ENCODE results near the gene GRM7.

DNA sequence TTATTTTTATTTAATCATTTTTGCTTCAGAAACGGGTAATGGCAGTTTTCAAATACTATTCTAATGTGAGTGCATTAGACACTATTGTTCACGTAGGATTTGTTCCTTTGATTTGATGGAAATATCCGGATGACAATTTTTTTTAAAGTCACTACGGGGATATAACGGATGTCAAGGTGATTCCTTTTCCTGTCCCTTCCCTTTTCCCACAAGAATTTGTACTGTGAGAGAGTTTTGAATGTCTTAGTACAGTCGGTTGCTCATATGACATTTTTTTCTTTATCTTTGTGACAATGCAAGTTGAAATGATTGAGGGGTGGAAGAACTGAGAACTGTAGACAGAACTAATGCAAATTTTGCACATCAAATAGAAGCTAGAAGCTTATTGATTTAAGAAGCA, 209.5 kb downstream of the GRM7 start:
- TF ChIP-seq, protein P1, sequence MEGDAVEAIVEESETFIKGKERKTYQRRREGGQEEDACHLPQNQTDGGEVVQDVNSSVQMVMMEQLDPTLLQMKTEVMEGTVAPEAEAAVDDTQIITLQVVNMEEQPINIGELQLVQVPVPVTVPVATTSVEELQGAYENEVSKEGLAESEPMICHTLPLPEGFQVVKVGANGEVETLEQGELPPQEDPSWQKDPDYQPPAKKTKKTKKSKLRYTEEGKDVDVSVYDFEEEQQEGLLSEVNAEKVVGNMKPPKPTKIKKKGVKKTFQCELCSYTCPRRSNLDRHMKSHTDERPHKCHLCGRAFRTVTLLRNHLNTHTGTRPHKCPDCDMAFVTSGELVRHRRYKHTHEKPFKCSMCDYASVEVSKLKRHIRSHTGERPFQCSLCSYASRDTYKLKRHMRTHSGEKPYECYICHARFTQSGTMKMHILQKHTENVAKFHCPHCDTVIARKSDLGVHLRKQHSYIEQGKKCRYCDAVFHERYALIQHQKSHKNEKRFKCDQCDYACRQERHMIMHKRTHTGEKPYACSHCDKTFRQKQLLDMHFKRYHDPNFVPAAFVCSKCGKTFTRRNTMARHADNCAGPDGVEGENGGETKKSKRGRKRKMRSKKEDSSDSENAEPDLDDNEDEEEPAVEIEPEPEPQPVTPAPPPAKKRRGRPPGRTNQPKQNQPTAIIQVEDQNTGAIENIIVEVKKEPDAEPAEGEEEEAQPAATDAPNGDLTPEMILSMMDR (conservative IDR thresholded peaks at IDR 0.05; ENCODE audit: low read depth in 2 of 2), result no peak
- TF ChIP-seq POLR2AphosphoS5 (IDR thresholded peaks at IDR 0.05; ENCODE audit: low read depth) (no peak), EZH2 (IDR thresholded peaks at IDR 0.05; ENCODE audit: low read depth, unreplicated experiment) (no peak), NANOG (IDR thresholded peaks at IDR 0.05; ENCODE audit: borderline replicate concordance) (no peak), ZNF114 (CRISPR knock-in tag; IDR thresholded peaks at IDR 0.05) (no peak), ZNF331 (CRISPR knock-in tag; IDR thresholded peaks at IDR 0.05; ENCODE audit: low read depth) (no peak)
- TF ChIP-seq, protein P2, sequence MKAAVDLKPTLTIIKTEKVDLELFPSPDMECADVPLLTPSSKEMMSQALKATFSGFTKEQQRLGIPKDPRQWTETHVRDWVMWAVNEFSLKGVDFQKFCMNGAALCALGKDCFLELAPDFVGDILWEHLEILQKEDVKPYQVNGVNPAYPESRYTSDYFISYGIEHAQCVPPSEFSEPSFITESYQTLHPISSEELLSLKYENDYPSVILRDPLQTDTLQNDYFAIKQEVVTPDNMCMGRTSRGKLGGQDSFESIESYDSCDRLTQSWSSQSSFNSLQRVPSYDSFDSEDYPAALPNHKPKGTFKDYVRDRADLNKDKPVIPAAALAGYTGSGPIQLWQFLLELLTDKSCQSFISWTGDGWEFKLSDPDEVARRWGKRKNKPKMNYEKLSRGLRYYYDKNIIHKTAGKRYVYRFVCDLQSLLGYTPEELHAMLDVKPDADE (IDR thresholded peaks at IDR 0.05), result no peak
- TF ChIP-seq, protein P3, sequence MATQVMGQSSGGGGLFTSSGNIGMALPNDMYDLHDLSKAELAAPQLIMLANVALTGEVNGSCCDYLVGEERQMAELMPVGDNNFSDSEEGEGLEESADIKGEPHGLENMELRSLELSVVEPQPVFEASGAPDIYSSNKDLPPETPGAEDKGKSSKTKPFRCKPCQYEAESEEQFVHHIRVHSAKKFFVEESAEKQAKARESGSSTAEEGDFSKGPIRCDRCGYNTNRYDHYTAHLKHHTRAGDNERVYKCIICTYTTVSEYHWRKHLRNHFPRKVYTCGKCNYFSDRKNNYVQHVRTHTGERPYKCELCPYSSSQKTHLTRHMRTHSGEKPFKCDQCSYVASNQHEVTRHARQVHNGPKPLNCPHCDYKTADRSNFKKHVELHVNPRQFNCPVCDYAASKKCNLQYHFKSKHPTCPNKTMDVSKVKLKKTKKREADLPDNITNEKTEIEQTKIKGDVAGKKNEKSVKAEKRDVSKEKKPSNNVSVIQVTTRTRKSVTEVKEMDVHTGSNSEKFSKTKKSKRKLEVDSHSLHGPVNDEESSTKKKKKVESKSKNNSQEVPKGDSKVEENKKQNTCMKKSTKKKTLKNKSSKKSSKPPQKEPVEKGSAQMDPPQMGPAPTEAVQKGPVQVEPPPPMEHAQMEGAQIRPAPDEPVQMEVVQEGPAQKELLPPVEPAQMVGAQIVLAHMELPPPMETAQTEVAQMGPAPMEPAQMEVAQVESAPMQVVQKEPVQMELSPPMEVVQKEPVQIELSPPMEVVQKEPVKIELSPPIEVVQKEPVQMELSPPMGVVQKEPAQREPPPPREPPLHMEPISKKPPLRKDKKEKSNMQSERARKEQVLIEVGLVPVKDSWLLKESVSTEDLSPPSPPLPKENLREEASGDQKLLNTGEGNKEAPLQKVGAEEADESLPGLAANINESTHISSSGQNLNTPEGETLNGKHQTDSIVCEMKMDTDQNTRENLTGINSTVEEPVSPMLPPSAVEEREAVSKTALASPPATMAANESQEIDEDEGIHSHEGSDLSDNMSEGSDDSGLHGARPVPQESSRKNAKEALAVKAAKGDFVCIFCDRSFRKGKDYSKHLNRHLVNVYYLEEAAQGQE (IDR thresholded peaks at IDR 0.05; ENCODE audit: unreplicated experiment), result no peak
